Astrocyte of the cerebellum (primary cell): ENCODE data around the gene KANSL1.

Experiments used
- DNase-seq: peaks from one replicate; pipeline ENCODE4 v3.0.0-alpha.2; 2011; ENCODE audit warnings: low read depth
- H3K4me3 ChIP-seq: 2 replicates; pipeline ENCODE4 v1.5.1; 2011; ENCODE audit warnings: mild to moderate bottlenecking, low read depth, low read length, moderate library complexity
- CTCF ChIP-seq: IDR thresholded peaks from 2 replicates; pipeline ENCODE4 v1.5.1; 2012; ENCODE audit warnings: low read length, low read depth, moderate library complexity, mild to moderate bottlenecking; ENCODE audit errors: missing control alignments
- in situ Hi-C: cut with HindIII; loops from 2 replicates; pipeline ENCODE4 v1.10.0; 2017; ENCODE audit warnings: low sequenced_read_pairs

The KANSL1 gene

GRCh38 chr17:46072998-46073397 is 120.2 kb downstream of the KANSL1 start:
- in situ Hi-C loops = no loop called here
- TF ChIP-seq CTCF = no peak
- no peak overlapping the region for H3K4me3 ChIP-seq
- no peak for DNase-seq

- in situ Hi-C loops = no loop called here
- DNase-seq = no peak
- no peak overlapping the region for H3K4me3 ChIP-seq
- no peak for TF ChIP-seq CTCF
Measured at GRCh38 chr17:46071796-46072195, 121.4 kb downstream of the KANSL1 start.

- in situ Hi-C loops = no loop called here
- no peak for DNase-seq
- H3K4me3 ChIP-seq = no peak overlapping the region
- TF ChIP-seq CTCF = no peak
Measured at GRCh38 chr17:46064460-46064859, 128.8 kb downstream of the KANSL1 start.

- no peak for DNase-seq
- no peak for TF ChIP-seq CTCF
- H3K4me3 ChIP-seq = no peak overlapping the region
- in situ Hi-C loops = no loop called here
Measured at GRCh38 chr17:46063241-46063640, 130.0 kb downstream of the KANSL1 start.

GRCh38 chr17:46061435-46061834 is 131.8 kb downstream of the KANSL1 start:
- in situ Hi-C loops = no loop called here
- no peak overlapping the region for H3K4me3 ChIP-seq
- TF ChIP-seq CTCF = no peak
- DNase-seq = no peak

- no peak for DNase-seq
- in situ Hi-C loops = no loop called here
- H3K4me3 ChIP-seq = no peak overlapping the region
- TF ChIP-seq CTCF = no peak
Measured at GRCh38 chr17:46060461-46060860, 132.8 kb downstream of the KANSL1 start.

- TF ChIP-seq CTCF = no peak
- no peak for DNase-seq
- no peak overlapping the region for H3K4me3 ChIP-seq
- in situ Hi-C loops = no loop called here
Measured at GRCh38 chr17:46059486-46059885, 133.7 kb downstream of the KANSL1 start.
